HG03103 (cell line): ENCODE data around the gene CDR2.
"Not testable (repeated sequence)": the region's sequence is repeated elsewhere in the genome, so short reads cannot be mapped to it uniquely, and the experiment has no call there.

ENCODE experiments used
- ATAC-seq: cut with Tn5 transposase; IDR thresholded peaks from one replicate; pipeline ENCODE4 v1.9.1; 2021; ENCODE audit warnings: low read depth; ENCODE audit not compliant: unreplicated experiment

CDR2 gene

DNA sequence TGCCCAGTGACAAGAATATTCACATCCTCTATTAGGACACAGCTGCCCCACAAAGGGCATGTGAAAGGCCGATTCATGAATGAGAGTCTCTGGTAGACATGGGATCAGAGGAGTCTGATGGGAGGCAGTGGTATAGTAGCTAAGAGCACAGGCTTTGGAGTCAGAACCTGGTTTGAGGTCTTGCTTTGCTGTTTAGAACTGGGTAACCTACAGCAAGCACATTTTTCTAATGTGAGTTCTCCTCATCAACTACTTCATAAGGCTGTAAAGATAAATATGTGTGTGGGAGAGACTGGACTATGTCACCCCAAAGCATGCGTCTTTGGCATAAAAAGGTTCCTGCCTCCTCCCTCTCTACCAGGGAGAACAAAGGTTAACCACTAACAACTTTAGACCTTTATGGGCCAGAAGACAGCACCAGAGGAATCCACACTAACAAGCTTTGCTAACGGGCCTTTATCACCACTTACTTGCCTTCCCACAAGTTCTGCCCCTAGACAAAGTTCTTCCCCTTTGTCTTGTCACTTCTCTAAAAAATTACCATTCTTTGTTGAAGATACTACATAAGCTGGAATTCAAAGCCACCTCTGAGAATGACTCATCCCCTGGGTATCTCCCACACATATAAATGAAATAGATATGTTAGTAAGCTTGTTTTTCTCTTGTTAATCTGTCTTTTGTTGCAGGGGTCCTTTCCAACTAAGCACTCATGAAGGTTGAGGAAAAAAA lies 21.1 kb downstream of the CDR2 start:
- ATAC-seq: no peak

DNA sequence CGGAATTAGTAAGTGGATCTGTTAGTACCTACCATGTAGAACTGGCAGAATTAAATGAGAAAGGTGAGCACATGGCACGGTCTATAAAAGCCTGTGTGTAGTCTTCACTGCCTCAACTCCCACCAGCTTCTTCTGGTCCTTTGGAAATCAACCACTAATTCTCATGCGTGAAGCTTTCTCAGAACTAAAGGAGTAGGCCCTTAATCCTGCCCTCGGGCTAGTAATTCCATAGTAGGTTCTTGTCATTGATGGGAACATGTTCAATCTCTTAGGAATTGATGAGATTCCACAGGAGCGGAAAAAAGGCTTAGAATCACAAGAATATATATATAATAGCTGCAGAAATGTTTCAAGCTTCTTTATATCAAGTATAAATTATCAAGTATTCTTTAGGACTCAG lies 21.7 kb downstream of the CDR2 start:
- ATAC-seq: no peak

DNA sequence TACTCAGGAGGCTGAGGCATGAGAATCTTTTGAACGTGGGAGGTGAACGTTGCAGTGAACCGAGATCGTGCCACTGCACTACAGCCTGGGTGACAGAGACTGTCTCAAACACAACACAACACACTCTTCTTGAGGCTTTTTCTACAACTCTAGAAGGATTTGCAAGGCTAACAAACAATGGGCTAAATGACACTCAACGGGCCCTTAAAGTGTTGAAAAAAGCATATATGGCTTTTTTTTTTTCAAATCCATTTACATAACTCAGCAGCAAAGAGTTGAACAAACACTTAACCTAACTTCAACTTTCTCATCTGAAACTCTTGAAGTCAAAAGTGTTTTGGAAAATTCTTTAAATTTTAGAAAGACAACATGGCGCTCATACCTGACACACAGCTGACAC lies 22.3 kb downstream of the CDR2 start:
- ATAC-seq: no peak

DNA sequence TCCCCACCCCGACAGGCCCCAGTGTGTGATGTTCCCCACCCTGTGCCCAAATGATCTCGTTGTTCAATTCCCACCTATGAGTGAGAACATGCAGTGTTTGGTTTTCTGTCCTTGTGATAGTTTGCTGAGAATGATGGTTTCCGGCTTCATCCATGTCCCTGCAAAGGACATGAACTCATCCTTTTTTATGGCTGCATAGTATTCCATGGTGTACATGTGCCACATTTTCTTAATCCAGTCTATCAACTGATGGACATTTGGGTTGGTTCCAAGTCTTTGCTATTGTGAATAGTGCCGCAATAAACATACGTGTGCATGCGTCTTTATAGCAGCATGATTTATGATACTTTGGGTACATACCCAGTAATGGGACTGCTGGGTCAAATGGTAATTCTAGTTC lies 23.4 kb downstream of the CDR2 start:
- ATAC-seq: not testable (repeated sequence)

DNA sequence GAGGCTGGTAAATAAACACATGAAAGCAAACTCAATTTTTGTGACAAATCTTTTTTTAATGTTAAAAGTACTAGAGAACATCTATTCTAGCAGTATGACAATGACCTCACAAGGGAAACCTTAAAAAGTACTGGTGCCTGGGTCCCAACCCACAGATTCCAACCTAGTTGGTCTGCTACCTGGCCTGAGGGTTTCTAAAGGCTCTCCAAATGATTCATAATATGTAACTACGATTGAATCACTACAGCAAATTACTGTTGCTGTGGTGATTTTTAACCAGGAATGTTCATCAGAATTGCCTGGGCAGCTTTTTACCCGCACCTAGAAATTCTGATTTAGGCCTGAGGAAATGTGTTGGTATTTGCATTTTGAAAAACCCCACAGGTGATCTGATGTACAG lies 26.1 kb downstream of the CDR2 start:
- ATAC-seq: no peak

DNA sequence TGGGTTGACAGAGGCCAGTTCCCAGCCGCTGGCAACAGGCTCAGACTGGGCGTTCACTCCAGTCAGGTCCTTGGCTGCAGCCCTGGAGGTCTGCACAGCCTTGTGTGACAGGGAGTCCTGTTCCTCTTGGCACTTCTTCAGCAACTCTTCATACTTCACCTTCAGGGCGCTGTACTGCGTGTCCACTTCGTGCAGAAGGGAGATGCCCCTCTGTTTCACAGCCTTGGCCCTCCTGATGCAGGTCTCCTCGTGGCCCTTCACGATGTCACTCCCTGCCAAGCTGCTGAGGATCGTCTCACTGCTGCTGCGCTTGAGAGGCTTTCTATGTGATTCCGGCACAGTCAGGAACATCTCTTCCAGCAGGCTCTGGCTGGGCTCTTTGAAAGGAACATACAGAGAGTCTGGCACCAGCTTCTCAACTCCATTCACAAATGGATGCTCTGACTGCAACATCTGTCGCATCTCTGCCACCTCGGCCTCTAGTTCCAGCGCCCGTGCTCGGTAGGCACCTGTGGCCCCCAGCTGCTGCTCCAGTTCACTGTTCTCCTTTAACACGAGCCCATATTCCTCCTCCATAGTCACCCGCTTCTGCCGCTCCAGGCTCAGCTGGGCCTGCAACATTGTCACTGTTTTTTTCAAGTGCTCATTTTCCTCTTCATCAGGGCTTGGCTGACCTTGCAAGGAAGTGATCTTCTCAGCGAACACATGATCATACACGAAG lies 27.2 kb downstream of the CDR2 start:
- ATAC-seq: no peak

DNA sequence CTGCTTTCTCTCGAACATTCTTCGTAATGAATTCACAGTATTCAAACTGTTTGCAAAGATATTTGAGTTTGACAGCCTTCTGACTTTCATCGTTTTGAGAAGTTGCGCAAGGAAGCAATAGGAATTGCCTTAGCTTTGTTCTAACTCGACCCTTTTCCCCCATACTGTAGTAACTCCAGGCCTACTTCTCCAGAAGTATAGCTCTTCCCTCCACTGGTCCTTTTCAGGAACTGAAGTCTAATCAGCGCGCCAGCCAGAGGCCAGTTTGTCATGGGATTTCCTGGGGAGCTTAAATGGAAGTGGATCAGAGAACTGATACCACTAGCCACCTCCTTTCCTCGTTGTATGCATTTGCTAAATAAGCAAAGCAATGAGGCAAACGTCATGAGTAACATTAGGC lies 27.9 kb downstream of the CDR2 start:
- ATAC-seq: no peak

DNA sequence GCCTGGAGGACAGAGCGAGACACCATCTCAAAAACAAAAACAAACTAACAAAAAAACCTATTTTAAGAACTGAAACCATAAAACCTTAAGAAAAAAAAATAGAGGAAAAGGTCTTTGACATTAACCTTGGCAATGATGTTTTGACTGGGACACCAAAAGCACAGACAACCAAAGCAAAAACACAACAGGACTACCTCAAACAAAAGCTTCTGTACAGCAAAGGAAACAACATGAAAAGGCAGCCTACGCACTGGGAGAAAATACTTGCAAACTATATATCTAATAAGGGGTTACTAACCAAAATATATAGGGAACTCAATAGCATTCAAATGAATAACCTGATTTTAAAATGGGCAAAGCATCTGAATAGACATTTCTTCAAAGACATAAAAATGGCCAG lies 32.3 kb downstream of the CDR2 start:
- ATAC-seq: no peak

DNA sequence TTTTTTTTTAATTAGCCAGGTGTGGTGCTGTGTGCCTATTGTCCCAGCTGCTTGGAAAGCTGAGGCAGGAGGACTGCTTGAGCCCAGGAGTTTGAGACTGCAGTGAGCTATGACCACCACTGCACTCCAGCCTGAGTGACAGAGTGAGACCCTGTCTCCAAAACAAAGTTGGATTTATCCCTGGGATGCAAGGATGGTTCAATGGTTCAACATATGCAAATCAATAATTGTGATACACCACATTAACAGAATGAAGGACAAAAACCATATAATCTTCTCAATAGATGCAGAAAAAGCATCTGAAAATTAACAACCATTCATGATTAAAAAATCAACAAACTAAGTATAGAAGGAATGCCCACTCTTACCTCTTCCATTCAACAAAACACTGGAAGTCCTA lies 33.5 kb downstream of the CDR2 start:
- no peak for ATAC-seq

DNA sequence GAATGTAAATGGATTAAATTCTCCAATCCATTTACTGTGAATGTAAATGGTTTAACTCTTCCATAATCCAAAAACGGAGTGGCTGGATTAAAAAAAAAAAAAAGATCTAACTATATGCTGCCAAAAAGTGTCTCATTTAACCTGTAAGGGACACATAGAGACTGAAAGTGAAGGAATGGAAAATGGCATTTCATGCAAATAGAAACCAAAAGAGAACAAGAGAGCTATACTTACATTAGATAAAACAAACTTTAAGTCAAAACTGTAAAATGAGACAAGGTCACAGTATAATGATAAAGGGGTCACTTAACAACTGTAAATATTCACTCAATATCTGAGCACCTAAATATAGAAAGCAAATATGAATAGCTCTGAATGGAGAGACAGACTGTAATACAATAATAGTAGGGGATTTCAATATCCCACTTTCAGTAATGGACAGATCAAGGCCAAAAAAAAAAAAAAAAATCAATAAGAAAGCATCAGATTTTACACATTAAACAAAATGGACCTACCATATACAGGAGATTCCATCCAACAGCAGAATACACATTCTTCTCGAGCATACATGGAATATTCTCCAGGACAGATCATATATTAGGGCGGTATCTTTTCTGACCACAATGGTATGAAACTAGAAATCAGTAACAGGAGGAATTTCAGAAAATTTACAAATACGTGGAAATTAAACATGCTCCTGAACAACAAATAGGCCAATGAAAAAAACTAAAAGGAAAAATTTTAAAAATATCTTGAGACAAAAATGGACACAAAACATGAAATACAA lies 36.4 kb downstream of the CDR2 start:
- no peak for ATAC-seq

DNA sequence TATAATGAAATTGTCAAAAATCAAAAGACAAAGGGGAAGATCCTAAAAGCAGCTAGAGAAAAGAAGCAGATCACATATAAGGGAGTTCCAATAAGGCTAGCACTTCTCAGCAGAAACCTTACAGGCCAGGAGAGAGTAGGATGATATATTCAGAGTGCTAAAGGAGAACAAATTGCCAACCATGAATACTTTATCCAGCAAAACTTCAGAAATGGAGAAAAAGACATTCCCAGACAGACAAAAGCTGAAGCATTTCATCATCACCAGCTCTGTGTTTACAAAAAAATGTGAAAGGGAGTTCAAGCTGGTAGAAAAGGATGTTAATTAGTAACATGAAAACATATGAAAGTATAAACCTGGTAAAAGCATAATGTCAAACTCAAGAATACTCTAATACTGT lies 37.4 kb downstream of the CDR2 start:
- no peak for ATAC-seq

DNA sequence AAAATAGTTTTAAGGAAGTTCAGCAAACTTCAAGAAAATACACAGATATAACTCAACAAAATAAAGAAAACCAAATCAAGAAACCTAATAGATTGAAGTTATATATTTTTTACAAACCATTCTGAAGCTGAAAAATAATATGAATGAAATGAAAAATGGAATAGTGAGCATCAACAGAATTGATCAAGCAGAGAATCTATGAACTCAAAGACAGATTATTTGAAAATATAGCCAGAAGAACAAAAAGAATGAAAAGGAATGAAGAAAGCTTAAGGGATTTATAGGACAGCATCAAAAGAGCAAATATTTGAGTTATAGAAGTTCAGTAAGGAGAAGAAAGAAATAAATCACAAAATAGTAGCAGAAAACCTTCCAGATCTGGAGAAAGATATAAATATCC lies 37.8 kb downstream of the CDR2 start:
- no peak for ATAC-seq

DNA sequence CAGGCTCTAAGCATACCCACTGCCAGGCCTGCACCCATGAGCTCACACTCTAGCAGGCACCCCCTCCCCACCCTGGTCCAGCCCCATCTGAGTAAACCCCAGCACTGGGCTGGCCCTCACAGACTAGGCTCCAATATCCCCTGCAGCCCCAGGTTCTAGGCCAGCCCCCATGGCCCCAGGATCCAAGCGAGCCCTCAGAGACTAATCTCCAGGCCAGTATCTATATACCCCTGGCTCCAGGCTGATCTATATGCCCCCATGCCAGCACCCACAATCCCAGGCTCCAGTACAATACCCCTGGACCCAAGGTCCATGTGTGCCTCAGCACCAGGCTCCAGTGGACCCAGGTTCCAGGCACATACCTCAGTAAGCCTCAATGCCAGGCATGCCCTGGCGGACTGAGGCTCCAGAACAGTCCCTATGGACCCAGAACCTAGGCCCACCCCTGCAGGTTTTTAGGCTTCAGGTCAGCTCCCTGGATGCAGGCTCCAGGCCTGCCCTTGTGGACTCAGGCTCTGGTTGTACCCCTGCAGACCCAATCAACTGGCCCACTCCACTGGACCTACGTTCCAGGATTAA lies 38.7 kb downstream of the CDR2 start:
- no peak for ATAC-seq

DNA sequence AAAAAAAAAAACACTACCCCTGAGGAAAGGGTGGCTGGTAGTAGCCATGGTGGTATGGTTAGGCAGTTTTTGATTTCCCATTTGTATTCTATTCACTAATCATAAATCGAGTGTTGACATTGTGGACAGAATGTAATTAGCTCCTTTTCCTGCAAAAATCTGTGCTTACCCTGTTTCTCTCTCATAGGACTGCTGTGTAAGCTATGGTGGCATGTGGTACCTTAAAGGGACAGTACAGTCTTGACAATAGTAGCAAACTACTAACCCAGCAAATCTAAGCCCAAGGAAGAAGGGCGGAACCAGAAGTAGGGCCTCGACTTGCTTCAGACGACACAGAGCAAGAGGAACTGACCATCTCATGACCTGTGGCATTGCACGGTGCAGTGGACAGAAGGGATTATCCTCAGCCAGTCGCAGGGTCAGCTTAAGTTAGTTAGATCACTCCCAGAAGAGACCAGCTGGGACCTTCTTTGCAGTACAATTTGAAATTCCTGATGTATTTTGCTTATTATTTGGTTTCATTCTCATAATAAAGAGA lies 40.9 kb downstream of the CDR2 start:
- ATAC-seq: no peak

DNA sequence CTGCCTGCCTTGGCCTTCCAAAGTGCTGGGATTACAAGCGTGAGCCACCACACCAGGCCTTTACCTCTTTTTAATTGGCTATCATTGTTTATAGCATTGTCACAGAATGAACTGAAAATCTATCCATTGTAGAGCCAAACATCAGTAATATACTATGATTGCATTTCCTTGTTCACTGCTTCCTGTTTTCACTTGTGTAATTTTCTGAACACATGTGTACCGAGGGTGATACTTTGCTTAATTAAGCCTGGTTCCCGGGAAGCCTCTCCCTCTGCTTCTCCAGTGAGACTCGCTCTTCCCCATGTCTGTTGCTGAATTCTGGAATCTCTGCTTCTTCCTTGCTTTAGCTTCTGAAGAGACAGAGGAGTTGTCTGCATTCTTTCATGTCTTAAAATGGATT lies 44.1 kb downstream of the CDR2 start:
- ATAC-seq: no peak

DNA sequence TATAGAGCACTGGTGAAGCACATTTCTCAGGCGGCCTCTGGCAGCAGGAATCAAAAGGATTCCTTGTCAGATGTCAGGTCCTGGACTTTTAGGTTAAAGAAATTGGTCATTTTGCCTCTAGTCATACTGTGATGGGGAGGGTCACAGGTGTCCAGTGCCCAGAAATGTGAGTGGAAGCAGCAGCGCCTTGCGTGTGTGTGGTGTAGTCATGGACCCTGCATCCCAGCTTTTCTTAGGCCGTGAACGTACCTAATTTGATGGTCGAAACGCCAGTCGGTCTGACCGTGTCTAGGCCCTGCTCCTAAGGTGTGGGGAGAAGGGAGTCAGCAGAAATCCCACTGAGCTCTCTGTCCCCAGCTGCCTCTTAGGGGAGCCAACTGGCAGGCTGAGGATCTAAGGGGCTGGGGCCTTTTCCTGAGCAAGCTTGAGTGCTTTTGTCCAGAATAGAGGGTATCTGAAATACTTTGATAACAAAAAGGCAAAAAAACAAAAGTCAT lies 45.2 kb downstream of the CDR2 start:
- no peak for ATAC-seq

DNA sequence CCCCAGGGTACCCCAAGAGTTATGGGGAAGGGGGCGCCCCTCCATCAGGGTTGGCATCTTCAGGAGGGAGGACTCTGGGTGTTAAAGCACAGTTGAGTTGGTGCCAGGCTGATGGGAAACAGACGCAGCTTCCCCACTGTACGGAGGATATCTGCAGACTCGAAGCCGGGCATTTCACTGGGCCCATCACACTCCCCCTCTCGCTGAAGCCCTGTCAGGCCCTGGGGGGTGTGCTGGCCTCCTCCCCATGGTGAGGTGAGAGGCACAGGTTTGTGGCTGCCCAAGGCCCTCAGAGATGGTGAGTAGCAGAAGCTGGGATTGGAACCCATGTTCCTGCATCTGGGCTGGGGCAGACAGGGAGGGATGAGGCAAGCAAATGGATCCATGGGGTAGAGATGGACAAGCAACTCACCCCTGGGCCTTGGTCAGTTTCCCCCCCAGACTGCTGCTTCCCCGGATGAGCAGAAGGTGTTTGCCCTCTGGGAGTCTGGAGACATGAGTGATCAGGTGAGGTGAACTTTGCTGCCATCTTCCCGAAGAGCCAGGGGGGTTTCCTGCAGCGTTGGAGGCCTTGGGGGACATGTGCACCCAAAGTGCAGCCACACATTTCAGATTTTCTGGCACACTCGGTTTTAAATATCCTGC lies 46.2 kb downstream of the CDR2 start:
- ATAC-seq: no peak

DNA sequence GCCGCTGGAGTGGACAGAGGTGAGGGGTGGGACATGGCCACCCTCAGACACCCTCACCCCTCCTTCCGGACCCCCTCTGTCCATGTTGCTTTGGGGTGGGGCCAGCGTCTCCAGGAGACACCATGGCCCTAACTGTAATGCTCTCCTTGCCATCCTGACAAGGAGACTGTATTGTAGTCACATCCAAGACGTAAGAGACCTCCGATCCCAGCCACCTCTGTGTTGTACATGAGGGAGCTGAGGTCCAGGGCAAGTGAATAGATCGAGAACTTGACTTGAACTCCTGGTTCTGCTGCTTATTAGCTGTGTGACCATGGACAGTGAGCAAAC lies 47.0 kb downstream of the CDR2 start:
- ATAC-seq: no peak

DNA sequence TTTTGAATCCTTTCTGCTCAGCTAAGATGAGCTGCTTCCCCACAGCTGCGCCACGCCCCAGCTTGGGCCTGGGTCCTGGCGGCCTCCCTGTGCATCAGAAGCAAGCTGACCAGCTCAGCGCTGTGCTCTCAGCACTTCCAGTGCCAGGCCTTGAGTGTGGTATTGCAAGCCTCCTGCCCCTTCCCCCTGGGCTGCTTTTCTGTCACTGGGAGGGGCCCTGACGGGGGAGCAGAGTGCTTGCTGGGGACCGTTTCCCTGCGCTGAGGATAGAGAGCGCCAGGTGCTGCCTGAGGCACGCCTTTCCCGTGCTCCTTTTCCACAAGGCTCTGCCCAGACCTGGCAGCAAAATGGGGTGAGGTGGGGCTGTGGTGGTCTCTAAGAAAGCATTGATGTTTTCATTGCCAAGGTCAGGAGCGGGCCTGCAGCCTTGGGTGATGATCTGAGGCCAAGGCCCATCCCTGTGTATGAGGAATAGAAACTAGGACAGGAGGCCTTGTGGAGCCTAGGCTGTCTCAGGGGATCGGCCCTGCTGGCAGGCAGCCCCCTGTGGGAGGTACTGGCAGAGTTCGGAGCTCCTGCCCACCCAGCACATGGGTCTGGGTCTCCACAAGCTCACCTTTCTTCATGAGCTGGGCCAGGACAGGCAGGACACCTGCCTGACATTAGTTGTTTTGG lies 47.5 kb downstream of the CDR2 start:
- ATAC-seq: no peak

DNA sequence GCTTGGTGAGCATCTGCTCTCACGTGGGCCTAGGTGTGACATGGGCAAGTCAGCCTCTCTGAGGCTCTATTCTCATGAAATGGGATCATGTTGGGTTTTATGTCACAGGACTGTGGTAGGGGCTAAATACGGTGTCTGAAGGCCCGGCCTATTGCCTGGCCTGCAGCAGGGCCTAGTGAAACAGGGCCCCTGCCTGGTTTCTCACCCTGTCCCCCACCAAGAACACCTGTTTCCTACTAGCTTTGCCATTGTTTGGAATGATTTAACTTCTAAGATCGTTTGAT lies 48.1 kb downstream of the CDR2 start:
- no peak for ATAC-seq
